Gastroesophageal sphincter (tissue), 4 donors: Measurements from ENCODE around the gene ST6GALNAC3. TPM values are rescaled to one million over a fixed set of nuclear protein-coding genes. Genes with fewer than 3 reads are reported as not detected.

Experiments
- ATAC-seq: fragments of 150-250 bp; one replicate; pipeline ENCODE4 v1.9.1; 2016; ENCODE audit warnings: mild to moderate bottlenecking, moderate library complexity
- H3K27ac ChIP-seq, 4 donors: fragments of 200-600 bp; sonication (generic) in 3 of 4; 1 replicate in 3 of 4; 2 replicates in 1 of 4; pipeline ENCODE4 v1.5.1; 2016 to 2019
- H3K27me3 ChIP-seq: fragments of 200-600 bp; sonication (generic); one replicate; pipeline ENCODE4 v1.5.1; 2019
- H3K36me3 ChIP-seq, 2 donors: fragments of 200-600 bp; sonication (generic); one replicate each; pipeline ENCODE4 v1.5.1; 2019; ENCODE audit warnings: control low read depth in 1 of 2
- H3K4me1 ChIP-seq, 3 donors: fragments of 200-600 bp; sonication (generic); 1 replicate in 2 of 3; 2 replicates in 1 of 3; pipeline ENCODE4 v1.5.1; 2016 to 2019; ENCODE audit warnings: control low read depth in 2 of 3
- H3K4me3 ChIP-seq, 2 donors: fragments of 200-600 bp; sonication (generic); one replicate each; pipeline ENCODE4 v1.5.1; 2019; ENCODE audit warnings: mild to moderate bottlenecking in 1 of 2, moderate library complexity in 1 of 2
- H3K9me3 ChIP-seq, 3 donors: fragments of 200-600 bp; sonication (generic); one replicate each; pipeline ENCODE4 v1.5.1; 2017 to 2019; ENCODE audit warnings: control low read depth in 2 of 3
- CTCF ChIP-seq, 4 experiments: fragments of 200-600 bp in 2 of 4; fragments of 450-650 bp in 2 of 4; sonication (generic) in 1 of 4; IDR thresholded peaks; one replicate each; pipeline ENCODE4 v1.5.1; 2017 to 2019; ENCODE audit warnings: antibody characterized with exemption in 4 of 4, mild to moderate bottlenecking in 2 of 4, moderate library complexity in 2 of 4
- EP300 ChIP-seq: sonication (generic); formaldehyde crosslinking; IDR thresholded peaks from one replicate; pipeline ENCODE4 v1.6.1; 2017; ENCODE audit warnings: antibody characterized with exemption, mild to moderate bottlenecking
- POLR2A ChIP-seq, 2 donors: fragments of 450-650 bp; IDR thresholded peaks; one replicate each; pipeline ENCODE4 v1.6.1; 2017; ENCODE audit warnings: antibody characterized with exemption in 2 of 2, mild to moderate bottlenecking in 2 of 2, moderate library complexity in 1 of 2
- POLR2AphosphoS5 ChIP-seq: sonication (generic); formaldehyde crosslinking; IDR thresholded peaks from one replicate; pipeline ENCODE4 v1.6.1; 2017; ENCODE audit warnings: antibody characterized with exemption
- WGBS, 2 donors: methylation state at CpG; one replicate each; pipeline ENCODE4 v1.1.5; 2018; ENCODE audit warnings: low coverage in 1 of 2; 5-methylcytosine and 5-hydroxymethylcytosine counted together
- total RNA-seq, 4 donors: library from RNA; depleted of rRNA; stranded (reverse); fragments of >200 nt; gene quantifications; one replicate each; pipeline ENCODE4 v1.1.0, GENCODE V29; 2016

Gene ST6GALNAC3
- total RNA-seq, 4 donors from 2014 or later, result 2.8 to 10.6 (median 3.3) TPM

- no peaks in the 10 kb centered on the region for H3K4me1 ChIP-seq
- no peaks in the 10 kb centered on the region for H3K9me3 ChIP-seq
- no peak for ATAC-seq
- H3K27ac ChIP-seq, result no peak overlapping the region
- H3K27me3 ChIP-seq, result no peaks in the 10 kb centered on the region
- no peak overlapping the region for H3K4me3 ChIP-seq
- H3K36me3 ChIP-seq, result no peaks in the 10 kb centered on the region
- TF ChIP-seq POLR2A (IDR thresholded peaks at IDR 0.05), result no peak
- TF ChIP-seq EP300, result no peak
- no peak for TF ChIP-seq POLR2AphosphoS5
- no peak for TF ChIP-seq CTCF (IDR thresholded peaks at IDR 0.05)
- WGBS, 2 donors, result 94 to 100% methylated on average over 1 to 3 of the region's 3 CpGs
Observed at GRCh38 chr1:76503100-76503499, 428.6 kb downstream of the ST6GALNAC3 start.

DNA sequence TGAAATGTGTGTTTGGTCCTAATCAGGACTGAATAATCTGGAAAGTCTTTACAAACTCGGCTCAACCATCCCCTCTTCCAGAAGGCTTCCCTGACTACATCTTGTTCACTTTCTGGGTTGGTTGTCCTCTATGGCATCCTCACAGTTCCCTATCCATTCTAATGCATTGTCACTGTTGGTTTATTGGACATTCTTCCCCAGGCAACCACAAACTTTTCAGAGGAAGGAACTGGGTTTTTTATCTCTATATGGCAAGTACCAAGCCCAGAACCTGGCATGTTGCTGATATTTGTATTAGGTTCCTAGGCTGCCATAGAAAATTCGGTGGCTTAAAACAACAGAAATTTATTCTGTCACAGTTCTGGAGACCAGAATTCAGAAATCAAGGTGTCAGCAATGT, 429.2 kb downstream of the ST6GALNAC3 start:
- Histone ChIP-seq H3K4me3 (no peak overlapping the region), H3K27ac (no peak overlapping the region), H3K27me3 (no peaks in the 10 kb centered on the region), H3K36me3 (no peaks in the 10 kb centered on the region), H3K9me3 (no peaks in the 10 kb centered on the region), H3K4me1 (no peaks in the 10 kb centered on the region)
- WGBS, 2 donors, result 67 to 83% methylated on average over 2 of the region's 2 CpGs
- ATAC-seq, result no peak
- TF ChIP-seq POLR2AphosphoS5 (no peak), POLR2A (IDR thresholded peaks at IDR 0.05) (no peak)

GRCh38 chr1:76507376-76507775, 432.8 kb downstream of the ST6GALNAC3 start:
- ATAC-seq, result no peak
- H3K36me3 ChIP-seq, result no peaks in the 10 kb centered on the region
- no peak for TF ChIP-seq POLR2AphosphoS5
- no peak for TF ChIP-seq CTCF (IDR thresholded peaks at IDR 0.05)
- TF ChIP-seq POLR2A (IDR thresholded peaks at IDR 0.05), result no peak
- TF ChIP-seq EP300, result no peak
- peaks cover 0 to 9% (median 0%) of the 10 kb centered on the region in 3 donors for H3K4me1 ChIP-seq
- no peaks in the 10 kb centered on the region for H3K27me3 ChIP-seq
- WGBS, 2 donors, result 84 to 95% methylated on average over 3 of the region's 3 CpGs
- no peak overlapping the region for H3K4me3 ChIP-seq
- no peaks in the 10 kb centered on the region for H3K9me3 ChIP-seq
- no peak overlapping the region for H3K27ac ChIP-seq

GRCh38 chr1:76508871-76509270, 434.3 kb downstream of the ST6GALNAC3 start:
- H3K4me3 ChIP-seq, result no peak overlapping the region
- ATAC-seq, result no peak
- H3K4me1 ChIP-seq, result peaks cover 0 to 9% (median 0%) of the 10 kb centered on the region in 3 donors
- H3K9me3 ChIP-seq, result no peaks in the 10 kb centered on the region
- no peaks in the 10 kb centered on the region for H3K36me3 ChIP-seq
- WGBS, 2 donors, result 80 to 81% methylated on average over 3 of the region's 3 CpGs
- no peak overlapping the region for H3K27ac ChIP-seq
- no peak for TF ChIP-seq POLR2AphosphoS5
- TF ChIP-seq EP300, result no peak
- no peak for TF ChIP-seq CTCF (IDR thresholded peaks at IDR 0.05)
- no peak for TF ChIP-seq POLR2A (IDR thresholded peaks at IDR 0.05)
- H3K27me3 ChIP-seq, result no peaks in the 10 kb centered on the region

DNA sequence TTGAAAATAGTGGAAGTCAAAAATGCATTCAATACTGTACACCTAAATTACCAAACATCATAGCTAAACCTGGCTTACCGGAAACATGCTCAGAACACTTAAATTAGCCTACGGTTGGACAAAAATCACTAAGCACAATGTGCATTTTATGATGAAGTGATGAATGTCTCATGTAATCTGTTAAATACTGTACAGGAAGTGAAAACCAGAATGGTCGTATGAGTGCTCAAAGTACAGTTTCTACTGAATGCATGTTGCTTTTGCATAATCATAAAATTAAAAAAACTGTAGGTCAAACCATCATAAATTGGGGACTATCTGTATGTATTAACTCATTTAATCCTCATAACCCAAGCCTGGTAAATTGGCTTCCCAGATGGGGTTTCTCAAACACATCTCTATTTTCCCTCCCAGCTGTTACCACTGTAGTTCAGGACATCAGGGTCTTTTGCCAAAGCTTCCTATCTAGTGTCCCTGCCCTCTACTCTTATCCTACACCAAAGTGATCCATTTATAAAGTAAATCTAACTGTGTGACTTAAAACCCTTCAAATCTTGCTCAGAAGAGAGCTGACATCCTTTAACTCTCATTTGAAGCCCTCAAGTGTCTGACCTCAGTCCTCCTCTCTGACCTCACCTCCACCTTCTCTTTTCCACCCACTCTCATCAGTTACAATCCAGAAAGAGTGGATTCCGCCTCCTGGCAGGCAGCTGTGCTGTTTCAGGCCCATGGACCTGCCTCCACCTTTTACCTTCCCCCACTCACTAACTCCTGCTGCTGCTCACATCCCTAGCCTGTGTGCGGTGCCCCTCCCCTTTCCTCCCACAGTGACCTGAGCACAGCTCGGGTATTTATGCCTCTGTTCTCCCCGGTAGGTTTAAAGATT, 436.4 kb downstream of the ST6GALNAC3 start:
- Histone ChIP-seq H3K27ac (no peak overlapping the region), H3K4me3 (no peak overlapping the region), H3K27me3 (no peaks in the 10 kb centered on the region), H3K36me3 (no peaks in the 10 kb centered on the region), H3K9me3 (no peaks in the 10 kb centered on the region), H3K4me1 (peaks cover 0 to 9% (median 0%) of the 10 kb centered on the region in 3 donors)
- ATAC-seq, result no peak
- TF ChIP-seq CTCF (IDR thresholded peaks at IDR 0.05), result no peak
- no peak for TF ChIP-seq POLR2AphosphoS5
- no peak for TF ChIP-seq POLR2A (IDR thresholded peaks at IDR 0.05)
- TF ChIP-seq EP300, result no peak
- 46 to 55% methylated on average over 6 to 7 of the region's 7 CpGs for WGBS, 2 donors
